K562 (cell line): ENCODE results near the gene MND1. TPM values are rescaled to one million over a fixed set of nuclear protein-coding genes. Genes with fewer than 3 reads are reported as not detected.

ENCODE experiments used
- ATAC-seq: fragments of 200-7000 bp; cut with Tn5 transposase; 3 replicates; pipeline ENCODE4 v1.9.1; 2020; ENCODE audit warnings: moderate library complexity
- BruUV-seq: library from RNA; stranded (reverse); fragments of 400-500 nt; replicated peaks from 2 replicates; lab custom pipeline; 2021; lab: Mats Ljungman, UMichigan
- CTCF ChIA-PET: fragments of 300-600 bp; formaldehyde crosslinking; extraction: SDS; loops from one replicate; lab custom pipeline; 2021; ENCODE audit warnings: low intra/inter-chr PET ratio; lab: Yijun Ruan, JAX
- POLR2A ChIA-PET: fragments of 300-600, 350-650 bp; sonication (Branson Sonifier 250); formaldehyde crosslinking; extraction: SDS; loops from one replicate; lab custom pipeline; 2021; ENCODE audit warnings: antibody characterized with exemption, inconsistent platforms; lab: Yijun Ruan, JAX
- DNase-seq, 4 experiments: peaks; one replicate each; pipeline versions ENCODE4 v3.0.0 to v3.0.0-alpha.2; 2011 to 2018; ENCODE audit warnings: low spot score in 3 of 4, mixed read lengths in 3 of 4; ENCODE audit errors: extremely low read depth in 1 of 4
- FAIRE-seq: peaks from 2 replicates; lab custom pipeline; 2011; peaks lifted over from hg19 to GRCh38; lab: Jason Lieb, UNC
- H2AFZ ChIP-seq: 2 replicates; pipeline ENCODE4 v1.6.0; 2011; ENCODE audit warnings: low read depth, low read length, control low read depth, inconsistent platforms
- H3K27ac ChIP-seq: fragments of 200-600 bp; 3 replicates; pipeline ENCODE4 v1.8.0; 2011; ENCODE audit warnings: low read depth, mild to moderate bottlenecking, control low read depth, inconsistent platforms, low read length, moderate library complexity, mixed read lengths; ENCODE audit errors: extremely low read depth
- H3K27me3 ChIP-seq, 2 experiments: fragments of 300-600 bp in 1 of 2; 2 replicates in 1 of 2; 3 replicates in 1 of 2; pipeline versions ENCODE4 v1.6.0 to v1.8.0; 2011; ENCODE audit warnings: inconsistent platforms in 2 of 2, low read length in 2 of 2, mild to moderate bottlenecking in 1 of 2, mixed read lengths in 1 of 2, moderate library complexity in 1 of 2; ENCODE audit not compliant: control insufficient read depth in 2 of 2, insufficient read depth in 2 of 2
- H3K36me3 ChIP-seq: fragments of 300-600 bp; 3 replicates; pipeline ENCODE4 v1.8.0; 2011; ENCODE audit warnings: mild to moderate bottlenecking, low read length, inconsistent platforms; ENCODE audit not compliant: control insufficient read depth, insufficient read depth
- H3K4me1 ChIP-seq, 2 experiments: fragments of 200-600 bp in 1 of 2; replicated peaks in 1 of 2; 2 replicates in 1 of 2; 3 replicates in 1 of 2; pipeline versions ENCODE4 v1.5.1 to v1.8.0; 2011; ENCODE audit warnings: inconsistent platforms in 2 of 2, low read length in 2 of 2, mild to moderate bottlenecking in 1 of 2, mixed read lengths in 1 of 2, moderate library complexity in 1 of 2; ENCODE audit not compliant: control insufficient read depth in 2 of 2, insufficient read depth in 2 of 2
- H3K4me2 ChIP-seq: 2 replicates; pipeline ENCODE4 v1.6.1; 2011; ENCODE audit warnings: low read length, control low read depth, inconsistent platforms, mixed read lengths; ENCODE audit not compliant: insufficient read depth
- H3K4me3 ChIP-seq: fragments of 200-600 bp; sonication (generic), shearing (Covaris generic); 2 replicates; pipeline ENCODE4 v1.5.1; 2016; ENCODE audit warnings: control low read depth, inconsistent platforms
- H3K79me2 ChIP-seq: fragments of 200-600 bp; 3 replicates; pipeline ENCODE4 v1.8.0; 2011; ENCODE audit warnings: low read length, inconsistent platforms; ENCODE audit not compliant: control insufficient read depth, insufficient read depth
- H3K9ac ChIP-seq, 2 experiments: 2 replicates each; pipeline versions ENCODE4 v1.6.0 to v1.6.1; 2011; ENCODE audit warnings: low read depth in 2 of 2, low read length in 2 of 2, control low read depth in 1 of 2, inconsistent platforms in 1 of 2, mild to moderate bottlenecking in 1 of 2, mixed read lengths in 1 of 2; ENCODE audit not compliant: insufficient read depth in 1 of 2
- H3K9me1 ChIP-seq: one replicate; pipeline ENCODE4 v1.6.0; 2011; ENCODE audit warnings: inconsistent platforms, mild to moderate bottlenecking, low read length, moderate library complexity; ENCODE audit not compliant: control insufficient read depth, insufficient read depth
- H3K9me3 ChIP-seq: replicated peaks from 2 replicates; pipeline ENCODE4 v1.5.1; 2011; ENCODE audit warnings: low read depth, low read length, inconsistent platforms; ENCODE audit not compliant: control insufficient read depth, insufficient read depth
- H4K20me1 ChIP-seq: replicated peaks from 2 replicates; pipeline ENCODE4 v1.6.1; 2011; ENCODE audit warnings: low read length, inconsistent platforms, mixed read lengths; ENCODE audit not compliant: control insufficient read depth, insufficient read depth
- ATF2 ChIP-seq: sonication (generic); formaldehyde crosslinking; IDR thresholded peaks from 2 replicates; pipeline ENCODE4 v1.8.1; 2022; ENCODE audit warnings: missing genetic modification reagents
- E2F1 ChIP-seq: sonication (generic); formaldehyde crosslinking; IDR thresholded peaks from 2 replicates; pipeline ENCODE4 v1.8.1; 2023; ENCODE audit warnings: mild to moderate bottlenecking, missing genetic modification reagents, moderate library complexity
- GTF2F1 ChIP-seq: IDR thresholded peaks from 2 replicates; pipeline ENCODE4 v1.6.1; 2011; ENCODE audit warnings: low read depth, low read length, improper control_type of control experiment
- HNRNPK ChIP-seq: fragments of 200-400 bp; formaldehyde crosslinking; IDR thresholded peaks from one replicate; pipeline ENCODE4 v1.6.1; 2018; ENCODE audit warnings: mild to moderate bottlenecking, low read depth, low read length; ENCODE audit not compliant: poor library complexity, severe bottlenecking
- JUND ChIP-seq, 2 experiments: IDR thresholded peaks; 2 replicates in 1 of 2; 3 replicates in 1 of 2; pipeline ENCODE4 v1.6.1; 2011; ENCODE audit warnings: borderline replicate concordance in 2 of 2, low read depth in 2 of 2, low read length in 2 of 2, improper control_type of control experiment in 1 of 2, missing biosample characterization in 1 of 2, missing genetic modification characterization in 1 of 2, missing genetic modification reagents in 1 of 2
- NR0B1 ChIP-seq: fragments of 450-650 bp; IDR thresholded peaks from one replicate; pipeline ENCODE4 v1.6.1; 2018; ENCODE audit warnings: mild to moderate bottlenecking, moderate library complexity; ENCODE audit not compliant: partially characterized antibody
- PHF21A ChIP-seq: fragments of 450-650 bp; IDR thresholded peaks from 2 replicates; pipeline ENCODE4 v1.6.1; 2017; ENCODE audit warnings: low read depth, borderline replicate concordance
- PTRF ChIP-seq: fragments of 450-650 bp; IDR thresholded peaks from 2 replicates; pipeline ENCODE4 v1.6.1; 2016; ENCODE audit warnings: mild to moderate bottlenecking, missing genetic modification characterization, missing compliant biosample characterization
- RNF219 ChIP-seq: fragments of 250-450 bp; sonication (Bioruptor Pico); IDR thresholded peaks from 2 replicates; pipeline ENCODE4 v1.5.0; 2022; ENCODE audit warnings: mild to moderate bottlenecking
- SRF ChIP-seq, 2 experiments: fragments of 250-450, 450-650 bp in 1 of 2; sonication (Bioruptor Pico) in 1 of 2; sonication (generic) in 1 of 2; formaldehyde crosslinking; IDR thresholded peaks; 2 replicates each; pipeline versions ENCODE4 v1.5.0 to v1.5.1; 2020 to 2022; ENCODE audit warnings: mild to moderate bottlenecking in 1 of 2, missing genetic modification reagents in 1 of 2
- WGBS: fragments of 100-300 bp; shearing (Covaris generic); methylation state at CpG from one replicate; pipeline ENCODE4 v1.1.6; 2016; ENCODE audit warnings: low coverage, mixed read lengths; ENCODE audit not compliant: insufficient coverage; ENCODE audit errors: missing lambda C conversion rate; 5-methylcytosine and 5-hydroxymethylcytosine counted together
- in situ Hi-C: fragments of 300-500 bp; cut with MboI; formaldehyde crosslinking; loops from 4 replicates; pipeline ENCODE4 v1.15.0; 2018; ENCODE audit warnings: inconsistent platforms, mixed read lengths
- intact Hi-C: fragments of 100-400 bp; cut with micrococcal nuclease; formaldehyde crosslinking; loops from 2 replicates; pipeline ENCODE4 v1.14.2; 2022
- polyA plus RNA-seq, 8 experiments: library from polyadenylated mRNA; depleted of rRNA in 4 of 8; stranded (reverse) in 5 of 8; unstranded in 3 of 8; fragments of >200 nt; fragmentation: Nextera tagmentation in 2 of 8; fragmentation: Illumina TruSeq in 1 of 8; extraction: Ambion mirVana in 2 of 8; extraction: Trizol in 1 of 8; gene quantifications; 2 replicates each; pipeline versions ENCODE4 v1.2.1 to v1.2.3, GENCODE V29; 2011 to 2014; ENCODE audit warnings: inconsistent platforms in 1 of 8, missing spikeins in 1 of 8
- total RNA-seq, 7 experiments: library from RNA; depleted of rRNA in 6 of 7; stranded (reverse); fragments of >200 nt in 6 of 7; fragmentation: Illumina TruSeq in 2 of 7; extraction: Trizol in 2 of 7; gene quantifications; 2 replicates each; pipeline versions ENCODE4 v1.2.1 to v1.2.3, GENCODE V29; 2011 to 2021; ENCODE audit warnings: low replicate concordance in 1 of 7

MND1 gene
- total and polyA plus RNA-seq, 9 of the 15 experiments (the other 6 are each of a cell fraction or from before 2014, with no cell fraction given), result 35.3 to 94.1 (median 59.9) TPM

GRCh38 chr4:153399358-153399757 lies 54.9 kb downstream of the MND1 start (continued):
- TF ChIP-seq JUND (IDR thresholded peaks at IDR 0.05; ENCODE audit: borderline replicate concordance, low read depth, low read length) (no peak), JUND (tag; IDR thresholded peaks at IDR 0.05; ENCODE audit: borderline replicate concordance, low read depth, low read length) (no peak)

GRCh38 chr4:153401501-153401900 lies 57.0 kb downstream of the MND1 start:
- in situ Hi-C loops, result no loop called here
- H3K79me2 ChIP-seq, result no peaks in the 10 kb centered on the region
- TF ChIP-seq RNF219 (CRISPR knock-in tag) (no peak), SRF (CRISPR knock-in tag; IDR thresholded peaks at IDR 0.05) (no peak), HNRNPK (no peak), ATF2 (no peak), PTRF (tag) (no peak), PHF21A (no peak), GTF2F1 (no peak), NR0B1 (no peak), E2F1 (CRISPR knock-in tag) (no peak)

More at GRCh38 chr4:153401501-153401900, 57.0 kb downstream of the MND1 start:
- ATAC-seq (no peak), DNase-seq (no peak), FAIRE-seq (no peak)
- ChIA-PET CTCF (no interaction called here), POLR2A (interaction anchor here (0.6 kb wide), 1 partner anchor 12 kb away, joined by 3 read pairs; no protein-coding TSS in a partner anchor)
- no peak overlapping the region for H2AFZ ChIP-seq
- H3K4me1 ChIP-seq, result no peaks in the 10 kb centered on the region
- no peaks in the 10 kb centered on the region for H3K9me1 ChIP-seq
- H4K20me1 ChIP-seq, result no peaks in the 10 kb centered on the region
- peaks cover 47% of the 10 kb centered on the region for H3K36me3 ChIP-seq
- no peaks in the 10 kb centered on the region for H3K27me3 ChIP-seq
- no peak overlapping the region for H3K4me3 ChIP-seq
- 0 out of 2 replicates have a peak, but pooled peaks cover 2% of the 10 kb centered on the region for H3K9me3 ChIP-seq
- H3K9ac ChIP-seq, result no peak overlapping the region
- H3K4me2 ChIP-seq, result no peak overlapping the region
- no peak overlapping the region for H3K27ac ChIP-seq
- WGBS, result 100% methylated on average over 1 of the region's 1 CpG
- intact Hi-C loops, result no loop called here
- no TSS peak for BruUV-seq
